Upper lobe of right lung (tissue), 1 donor: Measurements from ENCODE around the gene GJA9. TPM values are rescaled to one million over a fixed set of nuclear protein-coding genes. Genes with fewer than 3 reads are reported as not detected.
"Not testable (repeated sequence)": the region's sequence is repeated elsewhere in the genome, so short reads cannot be mapped to it uniquely, and the experiment has no call there.

Source experiments
- ATAC-seq: fragments of 200-7000 bp; cut with Tn5 transposase; one replicate; pipeline ENCODE4 v1.9.1; 2020; ENCODE audit warnings: mild to moderate bottlenecking, moderate library complexity
- DNase-seq: peaks from one replicate; pipeline ENCODE4 v3.0.0-alpha.2; 2020
- H3K27ac ChIP-seq: fragments of 200-600 bp; one replicate; pipeline ENCODE4 v1.8.0; 2022
- H3K27me3 ChIP-seq: fragments of 200-600 bp; one replicate; pipeline ENCODE4 v1.8.0; 2022; ENCODE audit warnings: mild to moderate bottlenecking
- H3K36me3 ChIP-seq: fragments of 200-600 bp; one replicate; pipeline ENCODE4 v1.8.0; 2022
- H3K4me1 ChIP-seq: fragments of 200-600 bp; one replicate; pipeline ENCODE4 v1.8.0; 2022
- H3K4me3 ChIP-seq: fragments of 200-600 bp; one replicate; pipeline ENCODE4 v1.8.0; 2022; ENCODE audit warnings: mild to moderate bottlenecking
- H3K9me3 ChIP-seq: fragments of 200-600 bp; one replicate; pipeline ENCODE4 v1.8.0; 2022
- CTCF ChIP-seq: fragments of 200-600 bp; IDR thresholded peaks from one replicate; pipeline ENCODE4 v1.8.0; 2022; ENCODE audit warnings: antibody characterized with exemption
- intact Hi-C: fragments of 100-400 bp; cut with DNase I; formaldehyde crosslinking; loops from one replicate; pipeline ENCODE4 v1.11.0; 2022
- total RNA-seq: library from RNA; stranded (reverse); fragmentation: NEBNext Ultra II Directional; extraction: Animal tissue kit (Norgen Biotek cat#: 25700); gene quantifications from one replicate; pipeline ENCODE4 v1.2.1, GENCODE V29; 2021
- donor health status: DM: no; HTN: yes; CAD: no; lungs with severe emphysema.

GJA9 gene
- total RNA-seq, 1 donor from 2014 or later = not detected

GRCh38 chr1:38919130-38919529, 37.7 kb upstream of the GJA9 start:
- H3K4me1 ChIP-seq = no peaks in the 10 kb centered on the region
- H3K9me3 ChIP-seq = no peaks in the 10 kb centered on the region
- intact Hi-C loops = no loop called here
- no peaks in the 10 kb centered on the region for H3K27me3 ChIP-seq
- TF ChIP-seq CTCF = no peak
- ATAC-seq = peak; percentile 53
- DNase-seq = no peak
- no peaks in the 10 kb centered on the region for H3K36me3 ChIP-seq
- H3K27ac ChIP-seq = no peak overlapping the region
- H3K4me3 ChIP-seq = no peak overlapping the region

GRCh38 chr1:38918568-38918967, 37.2 kb upstream of the GJA9 start:
- H3K9me3 ChIP-seq = no peaks in the 10 kb centered on the region
- no peak overlapping the region for H3K27ac ChIP-seq
- no peak overlapping the region for H3K4me3 ChIP-seq
- H3K27me3 ChIP-seq = no peaks in the 10 kb centered on the region
- intact Hi-C loops = no loop called here
- DNase-seq = no peak
- H3K4me1 ChIP-seq = no peaks in the 10 kb centered on the region
- no peak for ATAC-seq
- H3K36me3 ChIP-seq = no peaks in the 10 kb centered on the region
- no peak for TF ChIP-seq CTCF

DNA sequence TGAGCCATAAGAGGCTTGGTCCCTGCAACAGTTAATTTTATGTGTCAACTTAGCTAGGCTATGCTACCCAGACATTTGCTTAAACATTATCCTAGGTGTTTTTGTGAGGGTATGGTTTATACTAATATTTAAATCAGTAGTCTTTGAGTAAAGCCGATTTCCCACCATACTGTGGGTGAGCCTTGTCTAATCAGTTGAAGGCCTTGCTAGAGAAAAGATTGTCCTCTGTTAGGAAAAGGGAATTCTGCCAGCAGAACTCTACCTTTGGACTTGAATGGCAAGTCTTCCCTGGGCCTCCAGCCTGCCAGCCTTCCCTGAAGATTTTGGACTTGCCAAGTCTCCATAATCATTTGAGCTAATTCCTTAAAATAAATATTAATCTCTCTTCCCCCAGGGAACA, 36.4 kb upstream of the GJA9 start:
- Histone ChIP-seq H3K4me3 (no peak overlapping the region), H3K27me3 (no peaks in the 10 kb centered on the region), H3K4me1 (no peaks in the 10 kb centered on the region), H3K27ac (no peak overlapping the region), H3K9me3 (no peaks in the 10 kb centered on the region), H3K36me3 (no peaks in the 10 kb centered on the region)
- ATAC-seq = no peak
- intact Hi-C loops = no loop called here
- no peak for DNase-seq
- no peak for TF ChIP-seq CTCF

GRCh38 chr1:38917337-38917736, 36.0 kb upstream of the GJA9 start:
- Histone ChIP-seq H3K4me1 (no peaks in the 10 kb centered on the region), H3K27ac (no peak overlapping the region), H3K4me3 (no peak overlapping the region), H3K9me3 (no peaks in the 10 kb centered on the region), H3K36me3 (no peaks in the 10 kb centered on the region), H3K27me3 (no peaks in the 10 kb centered on the region)
- intact Hi-C loops = no loop called here
- TF ChIP-seq CTCF = no peak
- DNase-seq = no peak
- no peak for ATAC-seq

- intact Hi-C loops = no loop called here
- H3K9me3 ChIP-seq = no peaks in the 10 kb centered on the region
- no peaks in the 10 kb centered on the region for H3K36me3 ChIP-seq
- H3K27ac ChIP-seq = no peak overlapping the region
- no peak overlapping the region for H3K4me3 ChIP-seq
- no peaks in the 10 kb centered on the region for H3K27me3 ChIP-seq
- H3K4me1 ChIP-seq = no peaks in the 10 kb centered on the region
- no peak for DNase-seq
- TF ChIP-seq CTCF = no peak
- no peak for ATAC-seq
These were observed 34.1 kb upstream of the GJA9 start for GRCh38 chr1:38915352-38915948.

GRCh38 chr1:38914908-38915307, 33.5 kb upstream of the GJA9 start:
- H3K27ac ChIP-seq, ATAC-seq, DNase-seq, H3K9me3 ChIP-seq, H3K4me3 ChIP-seq, H3K27me3 ChIP-seq, H3K36me3 ChIP-seq, intact Hi-C loops, H3K4me1 ChIP-seq: not testable (repeated sequence)
